ENCODE data around the gene USP43.
A peak's percentile ranks its signal among the peaks of the same experiment; 100 is the strongest.

- TF ChIP-seq CTCF (IDR thresholded peaks at IDR 0.05) (peak; percentile 38), EZH2 (IDR thresholded peaks at IDR 0.05) (peak; percentile 64), EZH2phosphoT487 (IDR thresholded peaks at IDR 0.05) (peak; percentile 55)
Observed at GRCh38 chr17:9645851-9646545, 681 bp downstream of the USP43 start.

All from neural progenitor cell (in vitro differentiated cells).